GM20431 (cell line): ENCODE data around the gene ELL2.

Source experiments
- in situ Hi-C: fragments of 300-500 bp; cut with MseI, MboI; formaldehyde crosslinking; loops from one replicate; pipeline ENCODE4 v1.15.0; 2020; ENCODE audit warnings: low sequenced_read_pairs; ENCODE audit not compliant: unreplicated experiment

The ELL2 gene

GRCh38 chr5:95853490-95853889, 108.2 kb downstream of the ELL2 start:
- in situ Hi-C loops, result loop anchor here (10.0 to 25.0 kb wide), 3 partner anchors 481 to 734 kb away; partner anchors contain the start of gene PCSK1

- in situ Hi-C loops, result loop anchor here (10.0 to 25.0 kb wide), 3 partner anchors 482 to 735 kb away; partner anchors contain the start of gene PCSK1
These were observed 109.1 kb downstream of the ELL2 start for GRCh38 chr5:95852567-95852966.

DNA sequence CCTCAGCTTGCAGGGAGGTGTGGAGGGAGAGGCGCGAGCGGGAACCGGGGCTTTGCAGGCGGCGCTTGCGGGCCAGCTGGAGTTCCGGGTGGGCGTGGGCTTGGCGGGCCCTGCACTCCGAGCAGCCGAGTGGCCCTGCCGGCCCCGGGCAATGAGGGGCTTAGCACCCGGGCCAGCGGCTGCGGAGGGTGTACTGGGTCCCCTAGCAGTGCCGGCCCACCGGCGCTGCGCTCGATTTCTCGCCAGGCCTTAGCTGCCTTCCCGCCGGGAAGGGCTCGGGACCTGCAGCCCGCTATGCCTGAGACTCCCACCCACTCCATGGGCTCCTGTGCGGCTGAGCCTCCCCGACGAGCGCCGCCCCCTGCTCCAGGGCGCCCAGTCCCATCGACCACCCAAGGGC, 110.5 kb downstream of the ELL2 start:
- in situ Hi-C loops, result loop anchor here (10.0 to 25.0 kb wide), 3 partner anchors 484 to 736 kb away; partner anchors contain the start of gene PCSK1

- in situ Hi-C loops, result loop anchor here (10.0 to 25.0 kb wide), 3 partner anchors 484 to 737 kb away; partner anchors contain the start of gene PCSK1
These were observed 111.2 kb downstream of the ELL2 start for GRCh38 chr5:95850391-95850894.

DNA sequence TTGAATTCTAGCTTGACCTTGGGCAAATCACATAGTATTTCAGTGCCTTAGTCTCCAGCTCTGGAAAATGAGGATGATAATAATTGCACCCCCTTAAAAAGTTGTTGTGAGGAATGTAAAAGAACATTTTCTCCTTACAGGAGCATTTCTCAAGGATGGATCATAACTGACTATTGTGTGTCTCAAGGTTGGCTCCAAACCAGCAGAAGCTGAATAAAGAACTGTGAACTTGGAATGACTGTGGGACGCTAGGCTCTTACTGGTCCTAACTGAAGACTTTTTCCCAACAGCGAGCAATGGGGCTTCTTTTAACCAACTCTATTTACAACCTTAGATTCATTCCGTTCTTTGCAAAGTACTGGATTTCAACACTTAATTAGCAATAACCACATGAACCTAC, 113.0 kb downstream of the ELL2 start:
- in situ Hi-C loops, result loop anchor here (10.0 to 25.0 kb wide), 2 partner anchors 74 to 211 kb away; partner anchors contain the start of gene RFESD

DNA sequence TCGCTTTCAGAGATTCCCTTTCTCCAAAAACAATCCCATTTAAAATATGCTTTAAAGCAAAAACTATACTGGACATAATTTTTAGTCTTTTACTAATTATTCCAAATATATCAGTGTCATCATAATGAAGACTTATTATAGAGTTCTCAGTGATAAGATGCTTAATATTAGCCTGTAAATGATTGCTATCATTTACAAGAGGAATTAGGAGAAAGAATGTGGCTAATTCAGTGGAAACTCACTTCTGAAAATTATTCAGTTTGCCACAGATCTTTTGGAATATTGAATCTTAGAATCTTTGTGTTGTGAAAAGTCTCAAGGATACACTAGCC, 114.4 kb downstream of the ELL2 start:
- in situ Hi-C loops, result loop anchor here (10.0 to 25.0 kb wide), 2 partner anchors 72 to 210 kb away; partner anchors contain the start of gene RFESD

GRCh38 chr5:95846554-95847260, 114.9 kb downstream of the ELL2 start:
- in situ Hi-C loops, result loop anchor here (10.0 to 25.0 kb wide), 2 partner anchors 72 to 209 kb away; partner anchors contain the start of gene RFESD

DNA sequence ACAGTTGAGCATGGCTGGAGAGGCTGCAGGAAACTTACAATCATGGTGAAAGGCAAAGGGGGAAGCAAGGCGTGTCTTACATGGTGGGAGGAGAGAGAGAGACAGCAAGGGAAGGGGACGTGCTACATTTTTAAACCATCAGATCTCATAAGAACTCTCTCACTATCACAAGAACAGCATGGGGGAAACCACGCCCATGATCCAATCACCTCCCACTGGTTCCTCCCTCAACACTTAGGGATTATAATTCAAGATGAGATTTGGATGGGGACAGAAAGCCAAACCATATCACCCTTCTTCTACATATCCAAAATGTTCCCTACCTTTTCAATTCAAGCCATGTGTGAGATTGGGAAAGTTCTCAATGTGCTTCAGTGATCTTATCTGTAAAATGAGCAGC, 116.3 kb downstream of the ELL2 start:
- in situ Hi-C loops, result loop anchor here (10.0 to 25.0 kb wide), 2 partner anchors 71 to 208 kb away; partner anchors contain the start of gene RFESD

DNA sequence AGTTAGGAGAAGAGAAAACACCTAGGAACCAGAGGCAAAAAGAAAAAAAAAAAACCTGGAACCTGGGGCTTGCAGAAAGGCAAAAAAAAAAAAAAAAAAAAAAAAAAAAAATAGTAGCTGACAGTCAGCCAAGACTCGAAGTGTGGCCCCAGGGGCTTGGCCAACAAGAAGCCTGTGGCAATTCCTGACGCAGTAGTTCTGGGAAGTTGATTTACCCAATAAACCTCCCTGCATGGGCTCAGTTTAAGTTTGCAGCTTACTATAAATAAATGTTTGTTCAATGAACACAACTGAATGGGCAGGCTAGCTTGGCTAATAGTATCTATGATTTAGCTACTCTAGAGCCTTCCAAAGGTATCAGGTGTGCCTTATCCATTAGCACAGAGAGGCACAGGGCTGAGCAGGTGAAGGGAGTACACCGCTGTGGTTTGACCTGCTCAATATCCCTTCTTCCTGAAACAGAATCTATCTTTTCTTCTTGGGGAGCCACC, 117.9 kb downstream of the ELL2 start:
- in situ Hi-C loops, result loop anchor here (10.0 to 25.0 kb wide), 2 partner anchors 69 to 206 kb away; partner anchors contain the start of gene RFESD

GRCh38 chr5:95842854-95843544, 118.7 kb downstream of the ELL2 start:
- in situ Hi-C loops, result loop anchor here (10.0 to 25.0 kb wide), 2 partner anchors 68 to 206 kb away; partner anchors contain the start of gene RFESD

- in situ Hi-C loops, result loop anchor here (10.0 to 25.0 kb wide), 2 partner anchors 67 to 205 kb away; partner anchors contain the start of gene RFESD
These were observed 119.5 kb downstream of the ELL2 start for GRCh38 chr5:95841914-95842812.

- in situ Hi-C loops, result loop anchor here (10.0 to 25.0 kb wide), 2 partner anchors 66 to 204 kb away; partner anchors contain the start of gene RFESD
These were observed 120.5 kb downstream of the ELL2 start for GRCh38 chr5:95840956-95841705.

DNA sequence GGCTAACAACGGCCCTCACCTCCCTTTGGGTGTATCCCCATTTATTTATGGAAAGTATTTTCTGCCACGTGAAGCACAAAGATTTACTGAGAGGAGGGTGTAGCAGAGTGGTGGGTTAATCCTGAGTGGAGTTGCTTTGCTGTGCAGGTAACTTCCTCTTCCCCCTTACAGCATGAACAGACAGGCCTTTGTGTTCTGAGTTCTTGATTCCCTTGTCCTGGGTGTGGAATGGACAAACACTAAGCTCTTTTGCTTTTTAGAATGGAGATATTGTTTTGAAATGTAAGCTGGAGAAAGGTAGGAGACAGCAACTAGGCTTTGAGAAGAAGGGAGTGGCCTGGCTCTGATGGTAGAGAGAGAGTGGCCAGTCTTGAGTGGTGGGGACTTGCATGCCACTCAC, 122.0 kb downstream of the ELL2 start:
- in situ Hi-C loops, result loop anchor here (10.0 to 25.0 kb wide), 2 partner anchors 65 to 202 kb away; partner anchors contain the start of gene RFESD

- in situ Hi-C loops, result loop anchor here (25.0 kb wide), 1 partner anchor 201 kb away; the partner anchor contains the start of gene RFESD
These were observed 123.1 kb downstream of the ELL2 start for GRCh38 chr5:95838556-95838955.

DNA sequence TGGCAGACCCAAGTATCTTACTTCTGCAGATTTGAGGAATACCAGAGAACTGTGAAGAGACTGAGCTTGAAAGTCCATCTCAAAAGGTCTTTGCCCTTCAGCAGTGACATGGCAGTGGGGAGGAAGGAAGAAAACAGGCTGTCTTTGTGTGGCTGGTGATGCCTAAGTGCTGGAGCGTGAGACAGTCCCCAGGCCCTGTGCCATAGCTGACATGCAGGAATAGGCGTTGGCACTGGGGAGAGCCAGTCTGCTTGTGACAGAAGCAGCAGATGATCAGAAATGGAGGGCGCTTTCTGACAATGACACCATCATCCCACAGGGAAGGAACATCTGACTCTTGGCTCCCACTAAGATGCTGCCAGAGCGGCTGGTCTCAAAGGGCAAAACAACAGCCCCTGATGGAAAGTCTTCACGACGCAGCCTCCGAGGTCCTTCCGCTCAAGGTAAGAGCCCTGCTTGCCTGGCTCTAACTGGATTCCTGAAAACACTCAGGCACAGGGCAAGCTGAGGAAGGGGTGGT, 123.6 kb downstream of the ELL2 start:
- in situ Hi-C loops, result loop anchor here (25.0 kb wide), 1 partner anchor 201 kb away; the partner anchor contains the start of gene RFESD

DNA sequence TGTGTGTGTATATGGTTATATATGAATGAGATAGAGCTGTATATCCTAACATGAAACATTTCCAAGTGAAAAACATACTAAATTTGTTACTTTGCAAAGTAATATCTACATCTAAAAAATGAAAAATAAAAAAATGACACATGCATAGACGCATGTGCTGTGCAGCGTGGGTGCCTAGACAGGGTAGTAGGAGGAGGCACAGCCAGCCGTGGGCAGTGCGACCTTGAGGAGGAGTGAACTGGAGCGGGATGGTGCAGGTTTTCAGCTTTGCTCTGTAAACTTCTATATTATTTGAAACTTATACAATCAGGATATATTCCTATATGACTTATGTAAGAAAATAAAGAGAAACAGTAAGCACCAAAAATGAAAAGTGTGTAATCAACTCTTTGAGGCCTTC, 124.2 kb downstream of the ELL2 start:
- in situ Hi-C loops, result loop anchor here (25.0 kb wide), 1 partner anchor 200 kb away; the partner anchor contains the start of gene RFESD

DNA sequence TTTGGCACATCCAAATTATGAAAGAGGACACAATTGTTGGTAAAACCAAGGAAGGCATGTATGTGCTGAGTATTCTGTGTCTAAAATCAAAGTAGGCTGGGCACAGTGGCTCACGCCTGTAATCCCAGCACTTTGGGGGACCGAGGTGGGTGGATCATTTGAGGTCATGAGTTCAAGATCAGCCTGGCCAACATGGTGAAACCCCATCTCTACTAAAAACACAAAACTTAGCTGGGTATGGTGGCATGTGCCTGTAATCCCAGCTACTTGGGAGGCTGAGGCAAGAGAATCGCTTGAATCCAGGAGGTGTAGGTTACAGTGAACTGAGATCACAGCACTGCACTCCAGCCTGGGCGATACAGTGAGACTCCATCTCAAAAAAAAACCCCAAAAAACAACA, 124.7 kb downstream of the ELL2 start:
- in situ Hi-C loops, result loop anchor here (25.0 kb wide), 1 partner anchor 200 kb away; the partner anchor contains the start of gene RFESD

DNA sequence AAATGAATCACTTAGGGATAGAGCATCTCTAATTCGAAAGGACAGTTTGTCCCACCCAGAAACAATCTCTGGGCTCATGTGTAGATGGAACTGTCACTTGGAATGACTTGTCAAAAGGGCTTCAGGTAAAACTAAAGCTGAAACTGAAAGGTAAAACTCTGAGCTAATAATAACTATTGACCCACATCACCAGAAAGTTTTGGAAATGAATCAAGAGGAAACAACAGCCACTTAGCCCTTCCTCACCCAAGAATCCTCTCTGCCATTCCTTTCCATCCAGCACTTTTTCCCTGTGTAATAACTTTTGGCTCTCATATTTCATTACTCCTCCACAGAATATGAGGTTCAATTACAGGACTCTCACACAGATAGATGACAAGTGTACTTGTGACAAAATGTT, 125.1 kb downstream of the ELL2 start:
- in situ Hi-C loops, result loop anchor here (25.0 kb wide), 1 partner anchor 199 kb away; the partner anchor contains the start of gene RFESD
